SK-N-DZ (cell line): ENCODE results near the gene GTF3C1.
"Not testable (repeated sequence)": the region's sequence is repeated elsewhere in the genome, so short reads cannot be mapped to it uniquely, and the experiment has no call there.

Experiments used
- DNase-seq: peaks from one replicate; pipeline ENCODE4 v3.0.0-alpha.2; 2015; ENCODE audit warnings: low spot score

The GTF3C1 gene

GRCh38 chr16:27446721-27447120 lies 103.0 kb downstream of the GTF3C1 start:
- DNase-seq = no peak

- no peak for DNase-seq
These were observed 104.1 kb downstream of the GTF3C1 start for GRCh38 chr16:27445502-27446175.

- DNase-seq = no peak
These were observed 105.2 kb downstream of the GTF3C1 start for GRCh38 chr16:27444470-27444869.

GRCh38 chr16:27444015-27444414 lies 105.7 kb downstream of the GTF3C1 start:
- DNase-seq = no peak

- no peak for DNase-seq
These were observed 107.7 kb downstream of the GTF3C1 start for GRCh38 chr16:27441998-27442397.

GRCh38 chr16:27441276-27441675 lies 108.4 kb downstream of the GTF3C1 start:
- no peak for DNase-seq

GRCh38 chr16:27439271-27440018 lies 110.3 kb downstream of the GTF3C1 start:
- DNase-seq = no peak

- DNase-seq = no peak
These were observed 111.8 kb downstream of the GTF3C1 start for GRCh38 chr16:27437946-27438345.

GRCh38 chr16:27436921-27437650 lies 112.6 kb downstream of the GTF3C1 start:
- no peak for DNase-seq

GRCh38 chr16:27436065-27436464 lies 113.6 kb downstream of the GTF3C1 start:
- no peak for DNase-seq

GRCh38 chr16:27435146-27435545 lies 114.6 kb downstream of the GTF3C1 start:
- not testable (repeated sequence) for DNase-seq

GRCh38 chr16:27434141-27435051 lies 115.3 kb downstream of the GTF3C1 start:
- DNase-seq = no peak

GRCh38 chr16:27433636-27434035 lies 116.1 kb downstream of the GTF3C1 start:
- DNase-seq = no peak

- DNase-seq = not testable (repeated sequence)
These were observed 116.5 kb downstream of the GTF3C1 start for GRCh38 chr16:27433191-27433590.

- no peak for DNase-seq
These were observed 117.2 kb downstream of the GTF3C1 start for GRCh38 chr16:27432558-27432957.

- no peak for DNase-seq
These were observed 117.8 kb downstream of the GTF3C1 start for GRCh38 chr16:27431773-27432532.

GRCh38 chr16:27430923-27431484 lies 118.7 kb downstream of the GTF3C1 start:
- no peak for DNase-seq

GRCh38 chr16:27430512-27430911 lies 119.2 kb downstream of the GTF3C1 start:
- DNase-seq = no peak

- no peak for DNase-seq
These were observed 119.7 kb downstream of the GTF3C1 start for GRCh38 chr16:27429981-27430441.

GRCh38 chr16:27429330-27429871 lies 120.3 kb downstream of the GTF3C1 start:
- no peak for DNase-seq
